BE2C (cell line): ENCODE results near the gene LRRTM3.

Experiments
- DNase-seq: peaks from one replicate; pipeline ENCODE4 v3.0.0-alpha.2; 2020
- H3K27me3 ChIP-seq: fragments of 250-450 bp; sonication (Bioruptor Pico); 2 replicates; pipeline ENCODE4 v1.5.1; 2020; ENCODE audit warnings: mild to moderate bottlenecking
- H3K36me3 ChIP-seq: fragments of 250-450 bp; sonication (Bioruptor Pico); 2 replicates; pipeline ENCODE4 v1.5.1; 2020; ENCODE audit warnings: mild to moderate bottlenecking
- H3K4me1 ChIP-seq: fragments of 250-450 bp; sonication (Bioruptor Pico); 2 replicates; pipeline ENCODE4 v1.5.1; 2020
- H3K4me3 ChIP-seq: 2 replicates; pipeline ENCODE4 v1.5.1; 2011; ENCODE audit warnings: low read depth, low read length
- H3K9me3 ChIP-seq: fragments of 250-450 bp; sonication (Bioruptor Pico); 2 replicates; pipeline ENCODE4 v1.5.1; 2020
- CTCF ChIP-seq: IDR thresholded peaks from 2 replicates; pipeline ENCODE4 v1.5.1; 2012; ENCODE audit warnings: mild to moderate bottlenecking, low read depth, low read length

Gene LRRTM3

GRCh38 chr10:67011480-67011879, 85.6 kb downstream of the LRRTM3 start:
- peaks cover 7% of the 10 kb centered on the region for H3K27me3 ChIP-seq
- TF ChIP-seq CTCF: no peak

GRCh38 chr10:67011981-67012380, 86.1 kb downstream of the LRRTM3 start:
- Histone ChIP-seq H3K4me1 (no peaks in the 10 kb centered on the region), H3K36me3 (no peaks in the 10 kb centered on the region), H3K9me3 (no peaks in the 10 kb centered on the region), H3K27me3 (peaks cover 9% of the 10 kb centered on the region), H3K4me3 (no peak overlapping the region)
- no peak for TF ChIP-seq CTCF
- no peak for DNase-seq

More at GRCh38 chr10:67011480-67011879, 85.6 kb downstream of the LRRTM3 start:
- DNase-seq: no peak
- Histone ChIP-seq H3K4me1 (no peaks in the 10 kb centered on the region), H3K4me3 (no peak overlapping the region), H3K9me3 (no peaks in the 10 kb centered on the region), H3K36me3 (no peaks in the 10 kb centered on the region)

- no peaks in the 10 kb centered on the region for H3K9me3 ChIP-seq
- H3K4me1 ChIP-seq: no peaks in the 10 kb centered on the region
- no peak for TF ChIP-seq CTCF
- no peak for DNase-seq
- H3K36me3 ChIP-seq: no peaks in the 10 kb centered on the region
- no peak overlapping the region for H3K4me3 ChIP-seq
- peaks cover 9% of the 10 kb centered on the region for H3K27me3 ChIP-seq
Observed at GRCh38 chr10:67015225-67015624, 89.4 kb downstream of the LRRTM3 start.

- Histone ChIP-seq H3K36me3 (no peaks in the 10 kb centered on the region), H3K4me1 (no peaks in the 10 kb centered on the region), H3K27me3 (peaks cover 9% of the 10 kb centered on the region), H3K4me3 (no peak overlapping the region), H3K9me3 (no peaks in the 10 kb centered on the region)
- no peak for DNase-seq
- TF ChIP-seq CTCF: no peak
Observed at GRCh38 chr10:67017218-67017617, 91.4 kb downstream of the LRRTM3 start.

GRCh38 chr10:67022099-67022498, 96.3 kb downstream of the LRRTM3 start:
- Histone ChIP-seq H3K4me3 (no peak overlapping the region), H3K9me3 (no peaks in the 10 kb centered on the region), H3K4me1 (no peaks in the 10 kb centered on the region), H3K36me3 (no peaks in the 10 kb centered on the region), H3K27me3 (no peaks in the 10 kb centered on the region)
- TF ChIP-seq CTCF: no peak
- DNase-seq: no peak

- Histone ChIP-seq H3K4me3 (no peak overlapping the region), H3K36me3 (no peaks in the 10 kb centered on the region), H3K4me1 (no peaks in the 10 kb centered on the region), H3K27me3 (no peaks in the 10 kb centered on the region), H3K9me3 (no peaks in the 10 kb centered on the region)
- TF ChIP-seq CTCF: no peak
- DNase-seq: no peak
Observed at GRCh38 chr10:67033878-67034277, 108.0 kb downstream of the LRRTM3 start.
